K562 (cell line): ENCODE data around the gene CTNNA3. TPM values are rescaled to one million over a fixed set of nuclear protein-coding genes. Genes with fewer than 3 reads are reported as not detected.

Experiments used
- ATAC-seq: fragments of 200-7000 bp; cut with Tn5 transposase; 3 replicates; pipeline ENCODE4 v1.9.1; 2020; ENCODE audit warnings: moderate library complexity
- BruUV-seq: library from RNA; stranded (reverse); fragments of 400-500 nt; replicated peaks from 2 replicates; lab custom pipeline; 2021; lab: Mats Ljungman, UMichigan
- CTCF ChIA-PET: fragments of 300-600 bp; formaldehyde crosslinking; extraction: SDS; loops from one replicate; lab custom pipeline; 2021; ENCODE audit warnings: low intra/inter-chr PET ratio; lab: Yijun Ruan, JAX
- POLR2A ChIA-PET: fragments of 300-600, 350-650 bp; sonication (Branson Sonifier 250); formaldehyde crosslinking; extraction: SDS; loops from one replicate; lab custom pipeline; 2021; ENCODE audit warnings: antibody characterized with exemption, inconsistent platforms; lab: Yijun Ruan, JAX
- DNase-seq, 4 experiments: peaks; one replicate each; pipeline versions ENCODE4 v3.0.0 to v3.0.0-alpha.2; 2011 to 2018; ENCODE audit warnings: low spot score in 3 of 4, mixed read lengths in 3 of 4; ENCODE audit errors: extremely low read depth in 1 of 4
- FAIRE-seq: peaks from 2 replicates; lab custom pipeline; 2011; peaks lifted over from hg19 to GRCh38; lab: Jason Lieb, UNC
- H2AFZ ChIP-seq: 2 replicates; pipeline ENCODE4 v1.6.0; 2011; ENCODE audit warnings: low read depth, low read length, control low read depth, inconsistent platforms
- H3K27ac ChIP-seq: fragments of 200-600 bp; 3 replicates; pipeline ENCODE4 v1.8.0; 2011; ENCODE audit warnings: low read depth, mild to moderate bottlenecking, control low read depth, inconsistent platforms, low read length, moderate library complexity, mixed read lengths; ENCODE audit errors: extremely low read depth
- H3K27me3 ChIP-seq, 2 experiments: fragments of 300-600 bp in 1 of 2; 2 replicates in 1 of 2; 3 replicates in 1 of 2; pipeline versions ENCODE4 v1.6.0 to v1.8.0; 2011; ENCODE audit warnings: inconsistent platforms in 2 of 2, low read length in 2 of 2, mild to moderate bottlenecking in 1 of 2, mixed read lengths in 1 of 2, moderate library complexity in 1 of 2; ENCODE audit not compliant: control insufficient read depth in 2 of 2, insufficient read depth in 2 of 2
- H3K36me3 ChIP-seq: fragments of 300-600 bp; 3 replicates; pipeline ENCODE4 v1.8.0; 2011; ENCODE audit warnings: mild to moderate bottlenecking, low read length, inconsistent platforms; ENCODE audit not compliant: control insufficient read depth, insufficient read depth
- H3K4me1 ChIP-seq, 2 experiments: fragments of 200-600 bp in 1 of 2; replicated peaks in 1 of 2; 2 replicates in 1 of 2; 3 replicates in 1 of 2; pipeline versions ENCODE4 v1.5.1 to v1.8.0; 2011; ENCODE audit warnings: inconsistent platforms in 2 of 2, low read length in 2 of 2, mild to moderate bottlenecking in 1 of 2, mixed read lengths in 1 of 2, moderate library complexity in 1 of 2; ENCODE audit not compliant: control insufficient read depth in 2 of 2, insufficient read depth in 2 of 2
- H3K4me2 ChIP-seq: 2 replicates; pipeline ENCODE4 v1.6.1; 2011; ENCODE audit warnings: low read length, control low read depth, inconsistent platforms, mixed read lengths; ENCODE audit not compliant: insufficient read depth
- H3K4me3 ChIP-seq: fragments of 200-600 bp; sonication (generic), shearing (Covaris generic); 2 replicates; pipeline ENCODE4 v1.5.1; 2016; ENCODE audit warnings: control low read depth, inconsistent platforms
- H3K79me2 ChIP-seq: fragments of 200-600 bp; 3 replicates; pipeline ENCODE4 v1.8.0; 2011; ENCODE audit warnings: low read length, inconsistent platforms; ENCODE audit not compliant: control insufficient read depth, insufficient read depth
- H3K9ac ChIP-seq, 2 experiments: 2 replicates each; pipeline versions ENCODE4 v1.6.0 to v1.6.1; 2011; ENCODE audit warnings: low read depth in 2 of 2, low read length in 2 of 2, control low read depth in 1 of 2, inconsistent platforms in 1 of 2, mild to moderate bottlenecking in 1 of 2, mixed read lengths in 1 of 2; ENCODE audit not compliant: insufficient read depth in 1 of 2
- H3K9me1 ChIP-seq: one replicate; pipeline ENCODE4 v1.6.0; 2011; ENCODE audit warnings: inconsistent platforms, mild to moderate bottlenecking, low read length, moderate library complexity; ENCODE audit not compliant: control insufficient read depth, insufficient read depth
- H3K9me3 ChIP-seq: replicated peaks from 2 replicates; pipeline ENCODE4 v1.5.1; 2011; ENCODE audit warnings: low read depth, low read length, inconsistent platforms; ENCODE audit not compliant: control insufficient read depth, insufficient read depth
- H4K20me1 ChIP-seq: replicated peaks from 2 replicates; pipeline ENCODE4 v1.6.1; 2011; ENCODE audit warnings: low read length, inconsistent platforms, mixed read lengths; ENCODE audit not compliant: control insufficient read depth, insufficient read depth
- KAT7 ChIP-seq: sonication (generic); formaldehyde crosslinking; IDR thresholded peaks from 2 replicates; pipeline ENCODE4 v1.8.0; 2022; ENCODE audit warnings: missing genetic modification reagents, mild to moderate bottlenecking, borderline replicate concordance
- SOX6 ChIP-seq: fragments of 450-650 bp; IDR thresholded peaks from 2 replicates; pipeline ENCODE4 v1.6.1; 2014; ENCODE audit warnings: mild to moderate bottlenecking
- ZNF780A ChIP-seq: fragments of 250-450 bp; sonication (Bioruptor Pico); IDR thresholded peaks from 2 replicates; pipeline ENCODE4 v1.5.0; 2021; ENCODE audit warnings: mild to moderate bottlenecking
- WGBS: fragments of 100-300 bp; shearing (Covaris generic); methylation state at CpG from one replicate; pipeline ENCODE4 v1.1.6; 2016; ENCODE audit warnings: low coverage, mixed read lengths; ENCODE audit not compliant: insufficient coverage; ENCODE audit errors: missing lambda C conversion rate; 5-methylcytosine and 5-hydroxymethylcytosine counted together
- in situ Hi-C: fragments of 300-500 bp; cut with MboI; formaldehyde crosslinking; loops from 4 replicates; pipeline ENCODE4 v1.15.0; 2018; ENCODE audit warnings: inconsistent platforms, mixed read lengths
- intact Hi-C: fragments of 100-400 bp; cut with micrococcal nuclease; formaldehyde crosslinking; loops from 2 replicates; pipeline ENCODE4 v1.14.2; 2022
- polyA plus RNA-seq, 8 experiments: library from polyadenylated mRNA; depleted of rRNA in 4 of 8; stranded (reverse) in 5 of 8; unstranded in 3 of 8; fragments of >200 nt; fragmentation: Nextera tagmentation in 2 of 8; fragmentation: Illumina TruSeq in 1 of 8; extraction: Ambion mirVana in 2 of 8; extraction: Trizol in 1 of 8; gene quantifications; 2 replicates each; pipeline versions ENCODE4 v1.2.1 to v1.2.3, GENCODE V29; 2011 to 2014; ENCODE audit warnings: inconsistent platforms in 1 of 8, missing spikeins in 1 of 8
- total RNA-seq, 7 experiments: library from RNA; depleted of rRNA in 6 of 7; stranded (reverse); fragments of >200 nt in 6 of 7; fragmentation: Illumina TruSeq in 2 of 7; extraction: Trizol in 2 of 7; gene quantifications; 2 replicates each; pipeline versions ENCODE4 v1.2.1 to v1.2.3, GENCODE V29; 2011 to 2021; ENCODE audit warnings: low replicate concordance in 1 of 7
- TF ChIP-seq, protein P1 (sequence below): sonication (generic); formaldehyde crosslinking; IDR thresholded peaks from 2 replicates; pipeline ENCODE4 v1.8.0; 2023; ENCODE audit warnings: mild to moderate bottlenecking, missing genetic modification reagents

The CTNNA3 gene
- total and polyA plus RNA-seq, 9 of the 15 experiments (the other 6 are each of a cell fraction or from before 2014, with no cell fraction given), result 0.04 TPM; not detected in 8

DNA sequence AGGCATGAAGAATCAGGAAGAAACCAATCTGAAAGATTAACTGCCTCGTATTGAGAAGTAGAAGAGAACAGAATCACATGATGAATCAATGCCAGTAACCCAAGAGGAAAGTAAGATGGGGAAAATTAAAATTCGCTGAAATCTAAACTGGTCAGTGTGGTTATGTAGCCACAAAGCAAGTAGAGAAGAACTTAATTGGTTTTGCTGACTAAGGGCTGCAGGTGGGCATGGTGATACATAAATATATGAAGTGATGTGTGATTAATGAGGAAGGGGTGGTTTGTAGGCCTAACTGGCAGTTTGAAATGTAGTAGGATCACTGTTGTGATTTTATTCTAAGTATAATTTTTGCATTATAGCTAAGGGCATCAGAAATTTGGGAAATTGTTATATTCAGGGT, 853.6 kb downstream of the CTNNA3 start:
- Histone ChIP-seq H3K27ac (no peak overlapping the region), H4K20me1 (no peaks in the 10 kb centered on the region), H3K4me2 (no peak overlapping the region), H3K79me2 (no peaks in the 10 kb centered on the region), H3K9ac (no peak overlapping the region), H3K9me1 (no peaks in the 10 kb centered on the region), H2AFZ (no peak overlapping the region), H3K4me1 (no peaks in the 10 kb centered on the region), H3K9me3 (no peaks in the 10 kb centered on the region; the same call in 1 of the 2 replicates), H3K27me3 (no peaks in the 10 kb centered on the region), H3K36me3 (no peaks in the 10 kb centered on the region), H3K4me3 (no peak overlapping the region)
- ATAC-seq (no peak), FAIRE-seq (no peak), DNase-seq (no peak)
- in situ Hi-C loops, result no loop called here
- ChIA-PET POLR2A (no interaction called here), CTCF (no interaction called here)
- intact Hi-C loops, result no loop called here
- WGBS, result 2% methylated on average over 2 of the region's 2 CpGs
- no TSS peak for BruUV-seq
- TF ChIP-seq, protein P1, sequence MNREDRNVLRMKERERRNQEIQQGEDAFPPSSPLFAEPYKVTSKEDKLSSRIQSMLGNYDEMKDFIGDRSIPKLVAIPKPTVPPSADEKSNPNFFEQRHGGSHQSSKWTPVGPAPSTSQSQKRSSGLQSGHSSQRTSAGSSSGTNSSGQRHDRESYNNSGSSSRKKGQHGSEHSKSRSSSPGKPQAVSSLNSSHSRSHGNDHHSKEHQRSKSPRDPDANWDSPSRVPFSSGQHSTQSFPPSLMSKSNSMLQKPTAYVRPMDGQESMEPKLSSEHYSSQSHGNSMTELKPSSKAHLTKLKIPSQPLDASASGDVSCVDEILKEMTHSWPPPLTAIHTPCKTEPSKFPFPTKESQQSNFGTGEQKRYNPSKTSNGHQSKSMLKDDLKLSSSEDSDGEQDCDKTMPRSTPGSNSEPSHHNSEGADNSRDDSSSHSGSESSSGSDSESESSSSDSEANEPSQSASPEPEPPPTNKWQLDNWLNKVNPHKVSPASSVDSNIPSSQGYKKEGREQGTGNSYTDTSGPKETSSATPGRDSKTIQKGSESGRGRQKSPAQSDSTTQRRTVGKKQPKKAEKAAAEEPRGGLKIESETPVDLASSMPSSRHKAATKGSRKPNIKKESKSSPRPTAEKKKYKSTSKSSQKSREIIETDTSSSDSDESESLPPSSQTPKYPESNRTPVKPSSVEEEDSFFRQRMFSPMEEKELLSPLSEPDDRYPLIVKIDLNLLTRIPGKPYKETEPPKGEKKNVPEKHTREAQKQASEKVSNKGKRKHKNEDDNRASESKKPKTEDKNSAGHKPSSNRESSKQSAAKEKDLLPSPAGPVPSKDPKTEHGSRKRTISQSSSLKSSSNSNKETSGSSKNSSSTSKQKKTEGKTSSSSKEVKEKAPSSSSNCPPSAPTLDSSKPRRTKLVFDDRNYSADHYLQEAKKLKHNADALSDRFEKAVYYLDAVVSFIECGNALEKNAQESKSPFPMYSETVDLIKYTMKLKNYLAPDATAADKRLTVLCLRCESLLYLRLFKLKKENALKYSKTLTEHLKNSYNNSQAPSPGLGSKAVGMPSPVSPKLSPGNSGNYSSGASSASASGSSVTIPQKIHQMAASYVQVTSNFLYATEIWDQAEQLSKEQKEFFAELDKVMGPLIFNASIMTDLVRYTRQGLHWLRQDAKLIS (CRISPR knock-in tag), result no peak
- no peak for TF ChIP-seq KAT7 (CRISPR knock-in tag)
- no peak for TF ChIP-seq SOX6
- TF ChIP-seq ZNF780A, result no peak
